ENCODE data around the gene TKFC.

DNA sequence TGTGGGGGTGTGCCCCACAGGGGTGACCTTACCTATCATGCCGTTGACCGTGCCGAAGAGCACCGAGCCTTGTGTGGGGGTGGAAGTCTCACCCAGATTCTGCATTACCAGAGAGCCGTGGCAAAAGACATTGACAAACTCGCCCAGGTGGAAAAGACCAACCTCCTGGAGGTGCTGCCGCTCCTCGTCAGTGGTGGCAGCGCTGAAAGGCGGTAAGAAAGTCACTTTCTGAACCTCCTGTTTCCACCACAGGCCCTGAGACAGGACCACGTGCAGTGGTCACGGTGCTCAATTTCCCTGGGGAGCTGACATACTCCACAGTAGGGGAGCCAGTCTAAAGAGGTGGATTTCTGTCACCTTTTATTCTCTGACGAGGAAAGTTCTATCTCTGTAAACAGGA is 30.5 kb upstream of the TKFC start:
- TF ChIP-seq, protein P1, sequence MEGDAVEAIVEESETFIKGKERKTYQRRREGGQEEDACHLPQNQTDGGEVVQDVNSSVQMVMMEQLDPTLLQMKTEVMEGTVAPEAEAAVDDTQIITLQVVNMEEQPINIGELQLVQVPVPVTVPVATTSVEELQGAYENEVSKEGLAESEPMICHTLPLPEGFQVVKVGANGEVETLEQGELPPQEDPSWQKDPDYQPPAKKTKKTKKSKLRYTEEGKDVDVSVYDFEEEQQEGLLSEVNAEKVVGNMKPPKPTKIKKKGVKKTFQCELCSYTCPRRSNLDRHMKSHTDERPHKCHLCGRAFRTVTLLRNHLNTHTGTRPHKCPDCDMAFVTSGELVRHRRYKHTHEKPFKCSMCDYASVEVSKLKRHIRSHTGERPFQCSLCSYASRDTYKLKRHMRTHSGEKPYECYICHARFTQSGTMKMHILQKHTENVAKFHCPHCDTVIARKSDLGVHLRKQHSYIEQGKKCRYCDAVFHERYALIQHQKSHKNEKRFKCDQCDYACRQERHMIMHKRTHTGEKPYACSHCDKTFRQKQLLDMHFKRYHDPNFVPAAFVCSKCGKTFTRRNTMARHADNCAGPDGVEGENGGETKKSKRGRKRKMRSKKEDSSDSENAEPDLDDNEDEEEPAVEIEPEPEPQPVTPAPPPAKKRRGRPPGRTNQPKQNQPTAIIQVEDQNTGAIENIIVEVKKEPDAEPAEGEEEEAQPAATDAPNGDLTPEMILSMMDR (IDR thresholded peaks at IDR 0.05), result no peak
- no peak for TF ChIP-seq POLR2A (IDR thresholded peaks at IDR 0.05)

All from right lobe of liver (tissue), 4 donors.